Sigmoid colon (tissue), 4 donors: ENCODE results near the gene PWP2.
"Not testable (repeated sequence)": the region's sequence is repeated elsewhere in the genome, so short reads cannot be mapped to it uniquely, and the experiment has no call there.

Experiments
- CTCF ChIP-seq, 4 experiments: fragments of 450-650 bp in 3 of 4; fragments of 200-600 bp in 1 of 4; IDR thresholded peaks; one replicate each; pipeline ENCODE4 v1.5.1; 2016 to 2019; ENCODE audit warnings: antibody characterized with exemption in 4 of 4, mild to moderate bottlenecking in 3 of 4, moderate library complexity in 2 of 4
- EP300 ChIP-seq, 4 donors: sonication (generic); formaldehyde crosslinking; IDR thresholded peaks; one replicate each; pipeline ENCODE4 v1.6.1; 2017; ENCODE audit warnings: antibody characterized with exemption in 4 of 4
- POLR2A ChIP-seq, 2 donors: fragments of 450-650 bp; IDR thresholded peaks; one replicate each; pipeline ENCODE4 v1.6.1; 2016; ENCODE audit warnings: antibody characterized with exemption in 2 of 2, mild to moderate bottlenecking in 2 of 2, moderate library complexity in 2 of 2
- POLR2AphosphoS5 ChIP-seq, 4 donors: sonication (generic); formaldehyde crosslinking; IDR thresholded peaks; one replicate each; pipeline ENCODE4 v1.6.1; 2017; ENCODE audit warnings: antibody characterized with exemption in 4 of 4

GRCh38 chr21:44167527-44167926, 60.3 kb downstream of the PWP2 start:
- not testable (repeated sequence) for TF ChIP-seq CTCF, POLR2A, EP300, POLR2AphosphoS5 (IDR thresholded peaks at IDR 0.05)
